Stromal cell of bone marrow (primary cell): ENCODE results near the gene BHMT.

ENCODE experiments used
- DNase-seq: peaks from one replicate; pipeline ENCODE4 v3.0.0-alpha.2; 2012; ENCODE audit warnings: low read depth

Gene BHMT

DNA sequence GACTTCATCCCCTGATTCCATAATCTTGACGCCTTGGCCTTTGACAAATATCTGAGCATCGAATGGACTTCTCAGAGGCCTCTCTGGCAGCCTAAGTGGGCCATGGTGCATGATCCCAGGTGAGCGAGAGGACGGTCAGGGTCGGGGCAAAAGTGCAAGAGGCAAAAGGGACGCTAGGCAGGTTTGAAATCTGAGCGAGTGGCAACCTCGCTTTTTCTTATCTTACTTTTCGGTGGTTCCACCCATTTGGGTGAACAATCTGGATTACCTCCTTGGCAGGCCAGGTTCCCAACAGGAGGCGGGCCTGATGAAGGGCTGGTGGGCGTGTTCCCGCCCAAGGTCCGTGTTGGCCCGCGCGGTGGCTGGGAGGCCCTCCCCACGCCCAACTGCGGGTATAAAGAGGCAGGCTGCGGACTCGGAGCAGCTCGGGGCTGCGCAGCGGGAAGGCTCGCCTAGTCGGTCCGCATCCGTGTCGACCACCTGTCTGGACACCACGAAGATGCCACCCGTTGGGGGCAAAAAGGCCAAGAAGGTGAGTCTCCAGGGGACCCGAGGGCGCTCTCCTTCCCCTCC lies at the start of gene BHMT:
Gene BHMT, plus strand, starts transcription at position 423 of the 573 bp plus-strand sequence. Its CDS starts 77 bp downstream, at position 500.
- no peak for DNase-seq

- DNase-seq = no peak
Measured at GRCh38 chr5:79062436-79062835, 49.2 kb upstream of the BHMT start.

GRCh38 chr5:79069488-79070349 lies 41.9 kb upstream of the BHMT start, which contains the start of the genes BHMT2 and DMGDH:
Gene BHMT2 (plus strand): TSS chr5:79069767. CDS start chr5:79069783, 16 bp downstream.
Gene DMGDH (minus strand): TSS chr5:79069674. CDS start chr5:79069620, 54 bp downstream.
- DNase-seq = peak; percentile 22

- no peak for DNase-seq
Measured at GRCh38 chr5:79070350-79070667, 41.3 kb upstream of the BHMT start.

- DNase-seq = no peak
Measured at GRCh38 chr5:79074641-79075040, 37.0 kb upstream of the BHMT start.

- no peak for DNase-seq
Measured at GRCh38 chr5:79075646-79076426, 35.8 kb upstream of the BHMT start.

DNA sequence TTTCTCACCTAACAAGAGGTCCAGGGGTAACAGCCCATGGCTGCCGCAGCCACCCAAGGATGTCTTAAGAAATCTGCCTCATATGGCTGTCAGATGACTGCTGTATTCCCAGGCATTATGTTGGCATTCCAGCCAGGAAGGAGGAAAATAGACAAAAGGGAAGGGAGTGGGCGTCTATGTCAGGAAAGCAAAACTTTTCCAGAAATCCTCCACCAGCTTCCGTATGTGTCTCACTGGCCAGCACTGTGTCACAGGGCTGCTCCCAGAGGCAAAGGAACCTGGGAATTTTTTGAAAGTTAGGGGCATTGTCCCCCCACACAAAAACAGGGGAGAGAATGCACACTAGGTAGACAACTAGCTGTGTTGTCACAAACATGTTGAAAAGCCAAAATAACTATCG lies 34.8 kb upstream of the BHMT start:
- no peak for DNase-seq

DNA sequence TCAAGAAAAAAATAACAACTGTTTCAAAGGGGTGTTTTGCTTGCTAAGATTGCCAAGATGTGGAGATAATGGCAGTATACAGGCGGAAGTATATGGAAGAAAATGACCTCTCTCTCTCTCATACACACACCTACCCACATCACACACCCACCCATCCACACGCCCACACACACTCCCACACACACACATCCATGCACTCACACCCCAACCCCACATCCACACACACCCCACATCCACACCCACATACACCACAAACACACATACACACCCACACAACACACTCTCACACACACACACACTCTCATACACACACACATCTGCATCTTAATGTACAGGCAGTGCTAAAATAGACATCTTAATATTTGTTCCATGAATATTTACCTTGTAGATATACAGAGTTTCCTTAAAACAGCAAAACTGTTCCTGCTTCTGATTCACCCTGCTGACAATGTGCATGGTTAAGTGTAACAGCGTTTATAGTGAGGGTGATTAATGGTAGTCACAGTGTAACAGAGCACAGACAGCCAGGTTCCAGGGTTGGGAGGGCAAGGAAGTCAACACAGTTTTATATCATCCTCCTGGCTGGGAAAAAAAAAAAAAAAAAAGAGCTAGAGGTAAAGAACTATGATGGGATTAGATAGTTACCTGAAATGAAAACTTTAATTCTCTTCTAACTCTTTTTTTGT lies 33.8 kb upstream of the BHMT start:
- DNase-seq = peak; percentile 7

GRCh38 chr5:79080804-79081203 lies 30.8 kb upstream of the BHMT start:
- DNase-seq = no peak

DNA sequence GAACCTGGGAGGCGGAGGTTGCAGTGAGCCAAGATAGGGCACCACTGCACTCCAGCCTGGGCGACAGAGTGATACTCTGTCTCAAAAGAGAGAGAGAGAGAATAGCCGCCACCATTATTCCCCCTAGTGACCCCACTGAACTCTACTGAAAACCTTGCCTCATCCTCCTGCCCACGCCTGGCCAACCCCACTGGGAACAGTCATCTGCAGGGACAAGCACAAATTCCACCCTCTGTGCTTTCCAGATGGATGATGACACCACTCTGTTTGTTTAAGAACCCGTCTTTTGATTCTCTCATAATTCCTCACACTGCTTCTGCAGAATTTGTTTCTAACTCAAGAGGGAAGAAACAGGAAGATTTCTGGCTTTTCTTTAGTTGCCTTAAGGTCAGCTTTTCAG lies 29.8 kb upstream of the BHMT start:
- DNase-seq = no peak

GRCh38 chr5:79086116-79086515 lies 25.5 kb upstream of the BHMT start:
- DNase-seq = no peak

GRCh38 chr5:79088507-79088906 lies 23.1 kb upstream of the BHMT start:
- DNase-seq = no peak

GRCh38 chr5:79091064-79091463 lies 20.5 kb upstream of the BHMT start:
- DNase-seq = no peak

DNA sequence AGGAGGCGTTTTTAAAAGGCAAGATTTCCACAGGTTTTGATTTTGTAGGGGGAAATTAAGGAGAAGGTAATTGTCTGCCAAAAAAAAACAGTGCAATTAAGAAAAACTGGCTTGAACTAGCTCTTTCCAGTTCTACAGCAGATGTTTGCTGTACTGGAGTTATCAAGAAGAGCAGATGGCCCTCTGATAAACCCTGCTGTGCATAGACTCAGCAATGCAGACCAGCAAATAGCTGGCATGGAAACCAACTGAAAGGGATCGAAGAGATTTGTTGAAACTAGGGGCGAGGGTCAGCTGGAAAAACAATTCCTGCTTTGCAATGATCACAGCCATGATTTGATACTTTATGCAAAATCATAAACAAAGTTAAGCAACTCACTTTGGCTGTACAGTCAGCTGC lies 17.8 kb upstream of the BHMT start:
- DNase-seq = no peak

DNA sequence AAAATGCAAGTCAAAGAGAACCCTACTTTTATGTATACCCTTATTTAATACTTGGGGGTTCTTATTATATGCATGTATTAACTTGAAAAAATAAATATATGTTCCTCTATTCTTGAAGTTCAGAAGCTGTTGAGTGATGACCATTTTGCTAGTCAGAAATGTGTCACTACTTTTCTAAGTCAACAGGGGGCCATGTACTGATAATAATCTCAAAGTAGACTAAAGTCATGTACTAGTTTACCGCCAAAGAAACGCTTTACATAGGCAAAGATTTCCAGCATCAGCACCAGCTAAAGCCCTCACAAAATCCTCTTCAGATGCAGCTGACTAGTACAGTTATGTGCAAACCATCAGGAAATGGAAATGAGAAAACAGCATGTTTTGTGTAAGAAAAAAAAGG lies 5.7 kb upstream of the BHMT start:
- DNase-seq = no peak

DNA sequence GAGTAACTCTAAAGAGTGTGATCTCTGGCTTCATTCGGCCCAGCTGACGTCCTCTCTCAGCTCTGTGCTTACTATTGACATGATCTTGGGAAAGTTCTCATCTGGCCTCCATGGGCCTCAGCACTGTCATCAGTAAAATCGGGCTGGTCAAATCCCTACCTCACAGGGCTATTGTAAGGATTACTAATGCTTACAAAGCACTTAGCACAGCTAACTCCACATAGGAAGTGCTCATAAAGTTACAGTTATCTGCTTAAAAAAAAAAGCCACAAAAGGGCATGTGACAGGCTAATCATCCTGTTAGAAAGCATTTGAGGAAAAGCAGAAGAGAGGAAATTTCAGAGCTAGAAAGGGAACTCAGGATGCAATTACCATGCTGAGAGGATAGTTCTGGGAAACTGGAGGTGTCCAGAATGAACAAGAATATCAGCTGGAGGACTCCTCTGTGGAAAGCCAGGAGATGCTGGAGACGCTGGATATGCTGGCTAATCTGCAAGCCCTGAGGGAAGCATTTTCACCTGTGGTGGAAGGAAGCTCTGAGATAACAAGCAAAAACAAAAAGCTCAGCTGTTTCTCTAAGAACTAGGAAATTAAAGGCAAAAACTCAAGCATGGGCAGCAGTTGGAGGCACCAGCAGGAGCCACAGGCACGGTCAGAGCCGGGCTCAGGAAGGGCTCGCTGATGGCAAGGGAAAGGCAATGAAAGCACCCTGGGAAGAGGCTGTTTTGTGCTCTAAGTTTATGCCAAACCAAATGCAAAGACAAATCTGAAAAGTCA lies 4.4 kb upstream of the BHMT start:
- peak; percentile 52 for DNase-seq

DNA sequence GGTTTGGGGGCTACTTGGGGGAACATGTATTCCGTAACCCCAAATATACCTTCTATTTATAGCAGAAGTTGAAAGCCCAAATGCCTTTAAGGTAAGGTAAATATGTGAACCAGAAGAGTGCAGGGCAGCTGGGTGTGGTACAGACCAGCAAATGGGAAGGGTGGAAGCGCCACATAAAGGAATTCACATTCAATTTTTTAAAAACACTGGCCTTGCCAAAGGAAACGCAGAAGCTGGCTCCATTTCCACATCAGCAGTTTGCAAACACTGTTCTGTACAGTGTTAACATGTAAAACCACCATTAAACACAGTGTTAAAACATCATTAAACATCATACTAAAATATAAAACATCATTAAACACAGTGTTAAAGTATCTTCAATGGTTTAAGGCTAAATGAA lies 3.5 kb upstream of the BHMT start:
- DNase-seq = peak; percentile 4

GRCh38 chr5:79108792-79109191 lies 2.8 kb upstream of the BHMT start:
- DNase-seq = no peak

- DNase-seq = no peak
Measured at GRCh38 chr5:79109527-79110492, 1.8 kb upstream of the BHMT start.
